Esophagus (tissue), 2 donors: ENCODE data around the gene ARFGEF2. TPM values are rescaled to one million over a fixed set of nuclear protein-coding genes. Genes with fewer than 3 reads are reported as not detected.

Source experiments
- H3K27ac ChIP-seq, 2 donors: one replicate each; pipeline ENCODE4 v1.5.1; 2013; ENCODE audit warnings: low read depth in 2 of 2, mild to moderate bottlenecking in 2 of 2, inconsistent platforms in 1 of 2, low read length in 1 of 2, moderate library complexity in 1 of 2
- H3K27me3 ChIP-seq, 2 donors: one replicate each; pipeline ENCODE4 v1.6.1; 2013; ENCODE audit warnings: low read length in 2 of 2, control low read depth in 1 of 2, mild to moderate bottlenecking in 1 of 2; ENCODE audit not compliant: insufficient read depth in 2 of 2, control insufficient read depth in 1 of 2
- H3K36me3 ChIP-seq, 2 donors: one replicate each; pipeline ENCODE4 v1.6.1; 2013; ENCODE audit warnings: low read length in 1 of 2; ENCODE audit not compliant: control insufficient read depth in 2 of 2, insufficient read depth in 2 of 2
- H3K4me1 ChIP-seq, 2 donors: one replicate each; pipeline ENCODE4 v1.6.1; 2013; ENCODE audit warnings: low read length in 1 of 2; ENCODE audit not compliant: control insufficient read depth in 2 of 2, insufficient read depth in 2 of 2
- H3K4me3 ChIP-seq, 2 donors: one replicate each; pipeline ENCODE4 v1.5.1; 2013; ENCODE audit warnings: low read length in 2 of 2, mild to moderate bottlenecking in 2 of 2, low read depth in 1 of 2, moderate library complexity in 1 of 2
- H3K9me3 ChIP-seq, 2 donors: one replicate each; pipeline ENCODE4 v1.6.1; 2013; ENCODE audit warnings: mild to moderate bottlenecking in 2 of 2, low read depth in 1 of 2, low read length in 1 of 2, moderate library complexity in 1 of 2; ENCODE audit not compliant: control insufficient read depth in 2 of 2, insufficient read depth in 1 of 2
- WGBS, 2 donors: extraction: QIAGEN DNeasy Blood & Tissue Kit; methylation state at CpG; one replicate each; pipeline ENCODE4 v1.1.7; 2013; 5-methylcytosine and 5-hydroxymethylcytosine counted together
- polyA plus RNA-seq, 2 donors: library from polyadenylated mRNA; stranded (reverse); fragments of 200-250 nt; gene quantifications; one replicate each; pipeline ENCODE4 v1.2.3, GENCODE V29; 2013
- donor health status: healthy with polysubstance abuse.
- donor health status: Bipolar disorder and iron deficiency.

Gene ARFGEF2
- polyA plus RNA-seq, 2 donors = 6.5 to 8.2 TPM

DNA sequence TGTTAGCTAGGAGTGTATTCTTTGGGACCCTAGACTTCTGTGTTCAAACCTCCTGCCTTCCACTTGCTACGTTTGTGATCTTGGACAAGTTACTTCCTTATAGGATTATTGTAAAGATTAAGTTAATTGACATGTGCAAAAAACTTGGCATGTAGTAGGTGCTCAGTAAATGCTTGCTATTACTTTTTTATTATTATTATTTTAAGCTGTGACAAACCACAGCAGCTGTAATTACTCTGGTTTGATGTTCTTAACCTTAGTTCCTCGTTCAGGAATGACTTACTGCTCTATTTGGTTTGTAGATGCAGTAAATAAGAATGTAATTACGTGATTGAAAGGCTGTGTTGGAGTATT lies 3.2 kb downstream of the ARFGEF2 start:
- 49 to 50% methylated on average over 3 of the region's 3 CpGs for WGBS, 2 donors
- Histone ChIP-seq H3K4me3 (no peak overlapping the region), H3K9me3 (no peaks in the 10 kb centered on the region), H3K4me1 (peaks cover 0 to 6% of the 10 kb centered on the region in 2 donors), H3K27ac (no peak overlapping the region), H3K27me3 (no peaks in the 10 kb centered on the region), H3K36me3 (no peaks in the 10 kb centered on the region)

- no peaks in the 10 kb centered on the region for H3K36me3 ChIP-seq
- WGBS, 2 donors = 95 to 97% methylated on average over 3 of the region's 3 CpGs
- no peaks in the 10 kb centered on the region for H3K4me1 ChIP-seq
- no peak overlapping the region for H3K27ac ChIP-seq
- H3K4me3 ChIP-seq = no peak overlapping the region
- no peaks in the 10 kb centered on the region for H3K27me3 ChIP-seq
- H3K9me3 ChIP-seq = no peaks in the 10 kb centered on the region
These were observed 4.8 kb downstream of the ARFGEF2 start for GRCh38 chr20:48926267-48926666.

DNA sequence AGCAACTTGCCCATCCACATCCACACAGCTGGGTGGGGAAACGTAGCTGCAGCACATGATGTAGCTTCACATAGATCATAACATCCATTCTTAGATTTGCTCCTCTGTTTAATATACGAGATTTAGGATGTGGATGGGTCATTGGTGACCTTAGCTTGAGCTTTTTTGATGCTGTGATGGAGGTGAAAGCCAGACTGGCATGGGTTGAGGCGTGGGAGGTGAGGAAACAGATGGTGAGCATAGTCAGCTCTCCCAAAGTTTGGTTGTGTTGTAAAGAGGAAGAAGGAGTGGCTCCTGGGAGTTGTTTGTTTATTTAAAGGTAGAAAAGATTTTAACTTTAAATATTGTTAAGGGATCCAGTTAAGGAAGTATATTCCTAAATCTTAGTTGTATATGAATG lies 5.3 kb downstream of the ARFGEF2 start:
- 75 to 78% methylated on average over 3 of the region's 3 CpGs for WGBS, 2 donors
- H3K4me3 ChIP-seq = no peak overlapping the region
- no peaks in the 10 kb centered on the region for H3K4me1 ChIP-seq
- H3K27me3 ChIP-seq = no peaks in the 10 kb centered on the region
- no peaks in the 10 kb centered on the region for H3K9me3 ChIP-seq
- peak overlapping the region in 1 of 2 donors; percentile 15 for H3K27ac ChIP-seq
- H3K36me3 ChIP-seq = no peaks in the 10 kb centered on the region

DNA sequence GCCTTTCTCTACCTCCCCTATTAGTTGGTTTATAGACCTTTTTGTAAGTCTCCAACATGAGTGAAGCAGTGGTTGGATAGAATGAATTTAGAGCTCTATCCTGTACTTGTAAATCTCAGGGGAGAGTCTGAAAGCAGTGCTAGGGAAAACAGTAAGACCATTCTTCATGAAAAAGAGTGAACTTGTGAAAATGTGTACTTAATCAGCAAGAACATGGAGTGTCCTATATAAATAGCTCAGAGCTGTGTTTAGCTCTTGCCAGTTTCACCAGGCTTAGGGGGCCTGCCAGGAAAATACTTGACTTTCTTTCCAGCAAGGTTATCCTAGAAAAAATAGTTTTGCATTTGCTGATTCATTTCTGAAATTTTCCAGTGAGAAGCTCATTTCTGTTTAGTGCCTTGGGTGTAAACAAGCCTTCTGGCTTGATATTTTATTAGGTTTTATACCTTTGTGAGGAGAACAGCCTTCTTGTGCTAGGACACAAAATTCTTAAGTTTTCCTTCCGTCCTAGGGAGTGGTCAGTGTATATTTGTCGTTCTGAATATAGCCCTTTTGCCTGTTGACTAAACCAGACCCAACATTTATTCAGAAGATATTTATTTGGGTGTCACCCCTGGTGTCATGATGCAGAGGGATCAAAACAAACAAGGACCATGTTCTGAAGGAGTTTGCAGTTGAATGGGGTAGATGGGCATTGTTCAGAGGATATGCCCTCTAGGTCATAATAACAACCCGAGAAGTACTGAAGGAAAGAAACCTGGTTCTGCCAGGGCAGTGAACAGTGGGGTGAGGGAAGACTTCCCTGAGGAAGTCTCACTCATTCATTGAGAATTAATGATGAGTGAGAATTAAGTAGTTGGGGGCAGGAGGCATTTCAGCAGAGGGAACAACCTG lies 7.6 kb downstream of the ARFGEF2 start:
- no peak overlapping the region for H3K27ac ChIP-seq
- no peak overlapping the region for H3K4me3 ChIP-seq
- H3K36me3 ChIP-seq = peaks cover 0 to 5% of the 10 kb centered on the region in 2 donors
- H3K27me3 ChIP-seq = no peaks in the 10 kb centered on the region
- whole genome bisulfite sequencing, 2 donors = 60 to 65% methylated on average over 3 of the region's 3 CpGs
- peaks cover 0 to 7% of the 10 kb centered on the region in 2 donors for H3K4me1 ChIP-seq
- no peaks in the 10 kb centered on the region for H3K9me3 ChIP-seq

- no peaks in the 10 kb centered on the region for H3K27me3 ChIP-seq
- H3K27ac ChIP-seq = no peak overlapping the region
- no peak overlapping the region for H3K4me3 ChIP-seq
- peaks cover 0 to 7% of the 10 kb centered on the region in 2 donors for H3K4me1 ChIP-seq
- peaks cover 0 to 5% of the 10 kb centered on the region in 2 donors for H3K36me3 ChIP-seq
- 72 to 83% methylated on average over 6 of the region's 6 CpGs for WGBS, 2 donors
- H3K9me3 ChIP-seq = no peaks in the 10 kb centered on the region
These were observed 8.5 kb downstream of the ARFGEF2 start for GRCh38 chr20:48930035-48930434.

DNA sequence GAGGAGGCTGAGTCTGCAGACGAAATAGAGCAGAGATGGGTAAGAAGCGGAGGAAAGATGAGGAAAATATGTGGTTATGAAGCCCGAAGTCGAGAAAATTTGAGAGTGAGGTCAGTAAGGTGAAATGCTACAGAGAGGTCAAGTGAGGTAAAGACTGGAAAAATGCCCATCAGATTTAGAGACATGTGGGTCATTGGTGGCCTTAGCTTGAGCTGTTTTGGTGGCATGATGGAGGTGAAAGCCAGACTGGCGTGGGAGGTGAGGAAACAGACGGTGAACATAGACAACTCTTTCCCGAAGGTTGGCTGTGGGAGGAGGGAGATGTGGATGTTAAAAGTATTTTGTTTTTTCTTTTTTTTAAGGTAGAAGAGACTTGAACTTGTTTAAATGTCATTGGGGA lies 9.4 kb downstream of the ARFGEF2 start:
- 89 to 92% methylated on average over 7 of the region's 7 CpGs for WGBS, 2 donors
- no peak overlapping the region for H3K27ac ChIP-seq
- H3K4me1 ChIP-seq = peaks cover 0 to 7% of the 10 kb centered on the region in 2 donors
- H3K36me3 ChIP-seq = peaks cover 0 to 5% of the 10 kb centered on the region in 2 donors
- H3K4me3 ChIP-seq = no peak overlapping the region
- no peaks in the 10 kb centered on the region for H3K9me3 ChIP-seq
- H3K27me3 ChIP-seq = no peaks in the 10 kb centered on the region

GRCh38 chr20:48931527-48932374 lies 10.2 kb downstream of the ARFGEF2 start:
- Histone ChIP-seq H3K27ac (no peak overlapping the region), H3K27me3 (no peaks in the 10 kb centered on the region), H3K36me3 (peaks cover 0 to 5% of the 10 kb centered on the region in 2 donors), H3K9me3 (no peaks in the 10 kb centered on the region), H3K4me3 (no peak overlapping the region), H3K4me1 (peaks cover 0 to 7% of the 10 kb centered on the region in 2 donors)
- WGBS, 2 donors = 96 to 98% methylated on average over 9 of the region's 9 CpGs

DNA sequence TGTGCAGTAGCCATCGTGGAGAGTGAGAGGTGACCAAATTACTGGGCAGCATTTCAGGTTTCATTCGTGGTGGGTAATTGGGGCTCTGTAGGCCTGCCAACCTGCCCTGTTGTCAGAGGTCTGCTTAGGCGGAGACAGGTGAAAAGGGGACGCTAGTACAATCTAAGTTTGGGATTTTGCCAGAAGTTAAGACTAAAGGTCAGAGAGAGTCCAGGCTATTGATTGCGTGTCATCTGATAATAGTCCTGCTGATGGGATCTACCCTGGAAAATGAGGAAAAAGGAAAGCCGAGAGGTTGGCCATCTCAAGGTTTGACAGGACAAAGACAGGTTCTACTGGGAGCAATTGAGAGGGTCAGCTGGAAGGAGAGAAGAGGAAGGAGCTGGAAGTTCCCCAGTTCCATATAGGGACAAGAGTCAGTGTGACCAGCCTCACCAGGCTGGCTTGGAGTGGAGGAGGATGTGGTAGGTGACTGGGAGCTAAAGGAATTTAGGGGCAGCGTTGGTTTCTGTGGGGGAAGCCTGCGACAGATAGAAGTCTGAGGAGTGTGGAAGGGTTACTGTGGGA lies 10.9 kb downstream of the ARFGEF2 start:
- Histone ChIP-seq H3K4me3 (no peak overlapping the region), H3K36me3 (peaks cover 0 to 5% of the 10 kb centered on the region in 2 donors), H3K27ac (no peak overlapping the region), H3K9me3 (no peaks in the 10 kb centered on the region), H3K4me1 (peaks cover 0 to 7% of the 10 kb centered on the region in 2 donors), H3K27me3 (no peaks in the 10 kb centered on the region)
- WGBS, 2 donors = 66 to 89% methylated on average over 8 of the region's 8 CpGs

GRCh38 chr20:48933017-48933766 lies 11.7 kb downstream of the ARFGEF2 start:
- Histone ChIP-seq H3K27ac (no peak overlapping the region), H3K27me3 (no peaks in the 10 kb centered on the region), H3K4me3 (no peak overlapping the region), H3K4me1 (peaks cover 0 to 7% of the 10 kb centered on the region in 2 donors), H3K36me3 (peaks cover 0 to 5% of the 10 kb centered on the region in 2 donors), H3K9me3 (no peaks in the 10 kb centered on the region)
- 82 to 89% methylated on average over 15 of the region's 15 CpGs for WGBS, 2 donors
